HG02885 (cell line): Measurements from ENCODE around the gene KCTD6.

ENCODE experiments used
- ATAC-seq: cut with Tn5 transposase; IDR thresholded peaks from one replicate; pipeline ENCODE4 v1.9.1; 2021; ENCODE audit warnings: mild to moderate bottlenecking; ENCODE audit not compliant: unreplicated experiment, poor library complexity

The KCTD6 gene

GRCh38 chr3:58491506-58492402 lies at the start of gene KCTD6:
Gene KCTD6 (plus strand): TSS chr3:58492096. CDS start chr3:58498756, 6,660 bp downstream.
- ATAC-seq, result peak; percentile 96

GRCh38 chr3:58452176-58452575 lies 39.7 kb upstream of the KCTD6 start:
- ATAC-seq, result no peak

- no peak for ATAC-seq
These were observed 32.7 kb upstream of the KCTD6 start for GRCh38 chr3:58459160-58459559.

- ATAC-seq, result no peak
These were observed 29.1 kb upstream of the KCTD6 start for GRCh38 chr3:58462829-58463180.

- ATAC-seq, result peak; percentile 83
These were observed 28.5 kb upstream of the KCTD6 start for GRCh38 chr3:58463181-58463941.

GRCh38 chr3:58463942-58464271 lies 28.0 kb upstream of the KCTD6 start:
- no peak for ATAC-seq

- no peak for ATAC-seq
These were observed 27.0 kb upstream of the KCTD6 start for GRCh38 chr3:58464866-58465265.

GRCh38 chr3:58466899-58467563 lies 24.9 kb upstream of the KCTD6 start:
- ATAC-seq, result no peak

- no peak for ATAC-seq
These were observed 22.8 kb upstream of the KCTD6 start for GRCh38 chr3:58469096-58469495.

- no peak for ATAC-seq
These were observed 21.4 kb upstream of the KCTD6 start for GRCh38 chr3:58470363-58471024.

GRCh38 chr3:58471025-58471887 lies 20.6 kb upstream of the KCTD6 start:
- ATAC-seq, result no peak

GRCh38 chr3:58473275-58473674 lies 18.6 kb upstream of the KCTD6 start:
- no peak for ATAC-seq

GRCh38 chr3:58474348-58474911 lies 17.5 kb upstream of the KCTD6 start:
- ATAC-seq, result no peak

GRCh38 chr3:58474967-58475578 lies 16.8 kb upstream of the KCTD6 start:
- no peak for ATAC-seq

GRCh38 chr3:58478781-58479180 lies 13.1 kb upstream of the KCTD6 start:
- no peak for ATAC-seq

GRCh38 chr3:58480309-58480708 lies 11.6 kb upstream of the KCTD6 start:
- no peak for ATAC-seq

GRCh38 chr3:58482917-58483636 lies 8.8 kb upstream of the KCTD6 start:
- ATAC-seq, result no peak

- no peak for ATAC-seq
These were observed 7.7 kb upstream of the KCTD6 start for GRCh38 chr3:58484045-58484721.
